GM12873 (cell line): ENCODE results near the gene LEAP2.

Experiments used
- TF ChIP-seq, protein P1 (sequence below): IDR thresholded peaks from 2 replicates; pipeline ENCODE4 v1.5.1; 2012; ENCODE audit warnings: low read depth, mild to moderate bottlenecking, moderate library complexity, low read length, control low read depth; ENCODE audit not compliant: insufficient read depth; ENCODE audit errors: missing control alignments

The LEAP2 gene, protein sequence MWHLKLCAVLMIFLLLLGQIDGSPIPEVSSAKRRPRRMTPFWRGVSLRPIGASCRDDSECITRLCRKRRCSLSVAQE

DNA sequence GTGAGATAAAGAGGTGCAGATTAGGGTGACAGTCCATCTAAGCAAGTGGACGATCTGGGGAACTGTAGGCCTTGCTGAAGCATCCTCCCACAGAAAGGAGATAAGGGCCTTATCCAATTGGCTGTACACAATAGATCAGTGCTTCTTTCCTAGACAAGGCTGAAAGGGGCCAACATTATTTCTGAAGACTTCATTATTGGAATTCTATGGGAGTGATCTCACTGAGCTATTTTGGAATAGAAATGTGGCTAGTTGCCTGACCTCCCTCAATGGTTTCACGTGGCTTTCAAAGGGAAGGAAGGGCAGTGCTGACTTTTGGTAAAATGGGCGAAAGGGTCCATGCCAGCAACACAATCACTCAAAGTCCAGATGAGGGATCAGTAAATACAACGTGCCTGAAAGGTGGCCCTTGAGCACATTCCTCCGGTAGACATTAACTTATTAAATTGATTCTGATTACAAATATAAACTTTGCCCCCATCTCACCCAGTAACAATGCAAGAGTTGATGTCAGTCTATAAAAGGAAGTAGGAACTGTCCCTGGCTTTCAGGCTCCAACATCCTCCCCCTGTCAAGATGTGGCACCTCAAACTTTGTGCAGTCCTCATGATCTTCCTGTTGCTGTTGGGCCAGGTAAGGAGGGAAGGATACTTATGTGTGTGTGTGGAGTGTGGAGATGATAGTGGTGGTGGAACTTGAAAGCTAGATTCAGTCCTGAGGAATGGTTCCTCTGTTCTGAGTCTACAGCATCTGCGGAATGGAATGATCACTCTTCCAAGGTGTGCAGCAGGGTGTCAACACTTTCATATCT lies at the start of gene LEAP2:
TSS of gene LEAP2 (plus strand) at position 550 of the 811 bp plus-strand sequence. CDS start at position 577, 27 bp downstream.
- TF ChIP-seq, protein P1, sequence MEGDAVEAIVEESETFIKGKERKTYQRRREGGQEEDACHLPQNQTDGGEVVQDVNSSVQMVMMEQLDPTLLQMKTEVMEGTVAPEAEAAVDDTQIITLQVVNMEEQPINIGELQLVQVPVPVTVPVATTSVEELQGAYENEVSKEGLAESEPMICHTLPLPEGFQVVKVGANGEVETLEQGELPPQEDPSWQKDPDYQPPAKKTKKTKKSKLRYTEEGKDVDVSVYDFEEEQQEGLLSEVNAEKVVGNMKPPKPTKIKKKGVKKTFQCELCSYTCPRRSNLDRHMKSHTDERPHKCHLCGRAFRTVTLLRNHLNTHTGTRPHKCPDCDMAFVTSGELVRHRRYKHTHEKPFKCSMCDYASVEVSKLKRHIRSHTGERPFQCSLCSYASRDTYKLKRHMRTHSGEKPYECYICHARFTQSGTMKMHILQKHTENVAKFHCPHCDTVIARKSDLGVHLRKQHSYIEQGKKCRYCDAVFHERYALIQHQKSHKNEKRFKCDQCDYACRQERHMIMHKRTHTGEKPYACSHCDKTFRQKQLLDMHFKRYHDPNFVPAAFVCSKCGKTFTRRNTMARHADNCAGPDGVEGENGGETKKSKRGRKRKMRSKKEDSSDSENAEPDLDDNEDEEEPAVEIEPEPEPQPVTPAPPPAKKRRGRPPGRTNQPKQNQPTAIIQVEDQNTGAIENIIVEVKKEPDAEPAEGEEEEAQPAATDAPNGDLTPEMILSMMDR, result no peak

DNA sequence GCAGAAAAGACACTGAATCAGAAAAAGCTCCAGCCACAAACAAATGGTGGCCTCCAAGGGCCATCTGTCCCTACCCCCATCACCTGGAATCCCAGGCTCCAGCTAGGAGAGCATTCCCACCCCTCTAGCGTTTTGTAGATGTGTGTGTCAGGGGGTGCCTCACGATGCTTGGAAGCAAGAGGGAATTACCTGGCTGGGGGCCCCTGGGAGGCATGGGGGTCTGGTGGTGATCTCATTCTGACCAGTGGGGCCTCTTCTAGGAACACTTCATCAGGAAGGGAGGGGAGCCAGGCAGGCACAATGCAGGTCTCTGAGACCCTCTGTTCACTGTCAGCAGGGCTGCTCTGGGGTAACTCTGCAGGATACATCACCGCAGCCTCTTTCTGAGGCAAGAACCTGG lies 49.0 kb upstream of the LEAP2 start:
- TF ChIP-seq, protein P1, result no peak

DNA sequence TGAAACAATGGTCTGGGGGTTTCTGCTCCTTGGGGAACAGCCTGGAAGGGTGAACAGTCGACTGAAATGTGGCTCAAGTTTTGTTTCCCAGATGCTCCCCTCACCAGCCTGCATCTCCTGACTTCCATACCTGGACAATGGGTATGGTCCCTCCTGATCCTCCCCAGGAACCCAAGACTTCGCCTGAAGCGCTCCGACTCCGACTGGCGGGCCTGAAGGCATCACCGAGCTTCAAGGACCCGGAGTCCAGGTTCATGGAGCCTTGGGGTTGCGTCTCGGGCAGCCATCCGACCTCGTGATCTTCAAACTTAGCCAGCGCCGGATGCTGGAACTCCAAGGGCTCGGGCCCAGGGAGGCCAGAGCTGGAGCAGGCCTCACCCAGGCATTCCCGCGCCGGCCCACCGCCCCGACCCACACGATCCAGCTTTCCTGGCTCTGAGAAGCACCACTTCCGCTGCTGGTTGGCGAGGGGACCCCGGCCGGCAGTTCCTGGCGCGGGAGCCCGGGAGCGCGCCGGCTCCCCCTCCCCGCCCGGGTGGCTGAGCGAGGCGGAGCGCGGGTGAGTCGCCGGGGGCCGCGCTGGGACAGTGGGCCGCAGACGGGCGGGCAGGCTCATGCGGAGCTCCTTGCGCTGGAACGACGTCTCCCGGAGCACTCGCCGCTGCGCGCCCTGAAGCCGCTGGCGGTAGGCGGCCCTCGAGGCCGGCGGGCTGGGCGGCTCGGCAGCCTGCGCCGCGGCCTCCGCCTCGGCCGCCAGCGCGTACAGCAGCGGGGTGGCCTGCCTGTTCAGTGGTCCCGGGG lies 48.2 kb upstream of the LEAP2 start:
- TF ChIP-seq, protein P1, result no peak

DNA sequence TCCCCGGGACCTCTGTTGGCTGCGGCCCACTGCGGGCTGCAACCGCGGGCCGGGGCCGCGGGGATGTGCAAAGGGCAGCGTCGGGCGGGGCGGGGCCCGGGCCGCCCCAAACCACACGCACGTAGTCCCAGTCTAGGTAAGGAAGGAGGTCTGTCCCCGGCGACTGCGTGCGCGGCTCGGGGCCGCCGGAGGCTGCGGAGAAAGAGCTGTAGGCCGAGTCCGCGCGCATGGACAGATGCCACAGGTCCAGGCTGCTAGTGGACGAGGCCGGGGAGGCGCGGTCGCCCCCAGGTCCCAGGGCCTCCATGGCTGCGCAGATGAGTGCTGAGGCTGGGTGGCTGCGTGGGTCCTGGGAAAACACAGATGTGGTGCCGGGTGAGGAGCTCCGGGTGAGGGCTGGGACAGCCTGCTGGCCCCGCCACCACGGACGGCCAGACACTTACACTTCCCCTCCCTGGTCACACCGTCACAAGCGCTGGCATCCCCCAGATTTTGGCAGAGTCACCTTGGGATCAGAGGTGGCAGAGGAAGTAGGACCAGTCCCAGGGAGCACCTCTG lies 47.6 kb upstream of the LEAP2 start:
- TF ChIP-seq, protein P1, result no peak

DNA sequence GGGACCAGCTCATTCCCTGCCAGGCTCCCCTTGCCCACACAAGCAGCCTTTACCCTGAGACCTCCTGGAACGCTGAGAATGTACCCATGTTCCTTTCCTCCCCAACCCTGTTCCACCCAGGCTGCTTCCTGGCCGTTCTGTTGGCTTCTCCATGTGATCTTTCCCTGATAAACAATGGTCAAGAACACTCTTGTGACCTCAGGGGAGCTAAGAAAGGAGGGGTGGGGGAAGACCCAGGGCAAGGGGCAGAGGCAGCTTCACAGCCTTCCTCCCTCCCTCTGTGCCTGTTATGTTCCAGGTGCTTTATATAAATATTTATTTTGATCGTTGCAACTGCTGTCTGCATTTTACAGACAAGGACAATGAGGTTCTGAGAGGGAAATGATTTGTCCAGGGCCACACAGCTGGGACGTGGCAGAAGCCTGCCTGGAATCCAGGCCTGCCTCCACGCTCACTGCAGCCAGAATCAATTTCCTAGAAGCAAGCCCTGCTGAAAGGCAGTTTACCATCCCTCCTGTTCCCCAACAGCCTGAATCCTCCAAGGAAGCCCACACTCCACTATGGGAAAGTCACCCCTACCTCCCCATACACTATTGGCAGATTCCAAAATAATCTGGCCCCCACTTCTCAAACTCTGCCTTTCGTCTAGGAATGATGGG lies 46.9 kb upstream of the LEAP2 start:
- TF ChIP-seq, protein P1, result no peak

DNA sequence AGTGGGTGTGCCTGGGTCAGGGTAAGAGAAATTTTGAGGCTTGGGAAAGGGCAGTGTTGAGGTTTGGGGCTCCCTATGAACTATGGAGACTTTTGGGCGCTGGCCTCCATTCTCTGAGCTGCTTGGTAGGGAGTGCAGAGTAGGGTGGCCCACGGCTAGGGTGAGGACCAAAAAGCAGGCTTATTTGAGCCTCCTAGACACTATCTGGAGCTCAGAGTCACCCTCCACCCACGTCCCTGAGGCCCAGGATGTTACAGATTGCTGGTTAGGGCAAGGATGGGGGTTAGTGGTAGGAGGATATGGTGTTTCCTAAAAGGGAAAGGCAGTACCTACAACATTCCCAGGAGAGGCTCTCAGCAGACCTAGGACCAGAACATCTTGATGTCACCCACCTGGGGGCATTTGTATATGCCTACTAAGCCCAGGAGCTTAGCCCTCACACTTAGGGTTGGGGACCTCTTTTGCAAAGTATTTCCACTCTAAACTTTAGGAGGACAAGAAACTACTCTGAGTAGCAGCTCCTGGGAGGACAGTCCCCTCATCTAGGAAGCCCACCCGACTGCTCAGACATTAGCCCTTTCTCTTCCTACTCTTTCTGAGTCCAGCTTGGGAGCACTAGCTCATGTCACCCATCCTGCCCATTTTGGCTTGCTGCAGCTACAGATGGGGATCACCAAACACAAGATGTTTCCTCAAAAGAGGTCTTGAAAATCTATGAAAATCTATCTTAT lies 45.4 kb upstream of the LEAP2 start:
- TF ChIP-seq, protein P1, result no peak
